GM19238 (cell line): ENCODE results near the gene RPL13A.
"Not testable (repeated sequence)": the region's sequence is repeated elsewhere in the genome, so short reads cannot be mapped to it uniquely, and the experiment has no call there.

ENCODE experiments used
- DNase-seq: peaks from one replicate; pipeline ENCODE4 v3.0.0; 2011; ENCODE audit warnings: low spot score; ENCODE audit not compliant: insufficient read length

RPL13A gene

DNA sequence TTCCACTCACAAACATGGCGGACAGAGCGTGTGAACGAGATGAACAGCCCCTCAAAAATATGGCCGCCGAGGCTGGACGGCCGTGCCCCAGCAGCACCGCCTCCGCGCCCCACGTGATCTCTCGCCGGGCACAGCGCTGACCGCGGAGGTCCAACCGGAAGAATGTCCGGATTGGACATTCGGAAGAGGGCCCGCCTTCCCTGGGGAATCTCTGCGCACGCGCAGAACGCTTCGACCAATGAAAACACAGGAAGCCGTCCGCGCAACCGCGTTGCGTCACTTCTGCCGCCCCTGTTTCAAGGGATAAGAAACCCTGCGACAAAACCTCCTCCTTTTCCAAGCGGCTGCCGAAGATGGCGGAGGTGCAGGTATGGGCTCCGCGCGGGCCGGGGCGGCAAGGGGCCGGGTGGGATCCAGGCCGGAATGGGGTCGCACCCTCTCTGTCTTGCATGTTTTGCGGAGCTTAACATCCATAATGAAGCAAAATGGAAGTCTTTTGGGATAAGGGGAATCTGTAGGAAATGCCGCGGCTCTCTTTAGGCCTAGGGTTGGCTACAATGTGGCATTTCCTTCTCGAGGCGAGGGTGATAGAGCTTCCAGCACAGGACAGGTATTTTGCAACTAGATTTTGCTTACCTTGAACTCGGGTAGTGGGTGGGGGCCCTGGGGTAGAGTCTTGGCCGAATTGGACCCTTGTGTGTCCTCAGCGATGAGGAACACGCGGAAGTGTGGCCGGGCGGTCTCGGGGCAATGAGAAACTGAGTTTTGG, at the start of gene RPL13A:
RPL13A (plus strand) TSS at position 332 of the 769 bp plus-strand sequence; CDS start at position 354, 22 bp downstream.
- DNase-seq, result peak; percentile 94

DNA sequence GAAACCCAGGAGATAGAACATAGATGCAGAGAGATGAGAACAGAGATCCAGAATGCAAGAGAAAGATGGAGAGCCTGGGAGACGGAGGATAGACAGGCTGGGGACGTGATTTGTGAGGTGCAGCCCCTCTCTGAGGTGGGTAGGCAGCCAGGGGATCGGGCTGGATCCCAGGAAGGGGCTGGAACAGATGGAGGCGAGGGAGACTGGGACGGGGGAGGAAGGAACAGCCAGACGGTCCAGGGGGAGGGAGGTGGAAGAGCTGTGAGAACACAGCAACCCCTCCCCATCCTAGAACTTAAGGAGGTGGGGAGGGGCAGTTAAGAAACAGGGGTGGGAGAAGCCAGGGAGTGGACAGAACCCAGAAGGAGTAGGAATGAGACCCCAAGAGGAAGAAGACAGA, 49.1 kb upstream of the RPL13A start:
- DNase-seq, result no peak

DNA sequence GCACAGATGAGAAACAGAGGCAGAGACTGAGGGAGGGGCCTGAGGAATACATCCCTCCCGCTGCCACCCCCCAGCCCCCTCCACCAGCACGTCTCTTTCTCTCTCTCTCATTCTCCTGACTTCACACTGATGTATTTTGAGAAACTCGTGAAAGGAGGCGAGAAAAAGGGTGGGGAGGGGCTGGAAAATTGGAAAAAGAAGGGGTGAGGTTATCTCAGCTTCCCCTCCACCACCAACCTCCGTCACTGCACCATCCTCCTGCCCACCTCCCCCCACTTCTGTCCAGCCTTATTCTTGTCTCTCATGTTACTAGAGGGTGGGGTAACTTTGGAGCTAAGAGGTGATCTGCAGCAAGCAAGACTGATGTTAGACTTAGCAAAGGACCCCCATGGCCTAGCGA, 47.6 kb upstream of the RPL13A start:
- no peak for DNase-seq

DNA sequence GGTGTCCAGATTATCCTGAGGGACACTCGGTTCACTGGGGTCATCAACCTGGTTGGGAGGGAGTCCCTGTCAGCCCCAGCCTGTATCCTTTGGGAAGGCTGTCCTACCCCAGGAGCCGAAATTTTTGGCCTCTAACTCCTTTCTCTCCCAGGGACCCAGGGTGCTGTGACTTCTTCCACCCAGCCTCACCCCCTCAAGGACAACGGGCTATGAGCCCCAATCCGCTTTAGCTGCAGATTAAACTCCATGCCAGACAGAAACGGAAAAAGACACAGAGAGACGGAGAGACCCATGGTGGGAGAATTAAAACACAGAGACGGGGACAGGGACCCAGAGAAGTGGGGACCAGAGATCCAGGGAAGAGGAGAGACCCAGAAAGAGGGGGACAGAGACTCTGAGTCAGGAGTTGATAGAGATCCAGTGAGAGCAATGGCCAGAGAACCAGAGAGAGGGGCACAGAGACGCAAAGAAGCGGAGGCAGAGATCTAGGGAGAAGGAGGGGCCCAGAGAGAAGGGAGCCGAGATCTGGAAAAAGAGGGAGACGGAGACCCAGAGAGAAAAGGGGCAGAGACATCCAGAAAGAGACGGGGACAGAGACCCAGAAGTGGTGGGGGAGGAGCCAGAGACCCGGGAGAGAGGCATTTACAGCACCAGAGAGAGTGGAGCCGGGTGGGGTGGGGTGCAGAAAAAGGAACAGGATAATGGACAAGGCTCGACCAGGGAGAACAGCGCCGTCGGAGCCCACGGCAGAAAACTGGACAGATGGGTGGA, 46.8 kb upstream of the RPL13A start:
- no peak for DNase-seq

DNA sequence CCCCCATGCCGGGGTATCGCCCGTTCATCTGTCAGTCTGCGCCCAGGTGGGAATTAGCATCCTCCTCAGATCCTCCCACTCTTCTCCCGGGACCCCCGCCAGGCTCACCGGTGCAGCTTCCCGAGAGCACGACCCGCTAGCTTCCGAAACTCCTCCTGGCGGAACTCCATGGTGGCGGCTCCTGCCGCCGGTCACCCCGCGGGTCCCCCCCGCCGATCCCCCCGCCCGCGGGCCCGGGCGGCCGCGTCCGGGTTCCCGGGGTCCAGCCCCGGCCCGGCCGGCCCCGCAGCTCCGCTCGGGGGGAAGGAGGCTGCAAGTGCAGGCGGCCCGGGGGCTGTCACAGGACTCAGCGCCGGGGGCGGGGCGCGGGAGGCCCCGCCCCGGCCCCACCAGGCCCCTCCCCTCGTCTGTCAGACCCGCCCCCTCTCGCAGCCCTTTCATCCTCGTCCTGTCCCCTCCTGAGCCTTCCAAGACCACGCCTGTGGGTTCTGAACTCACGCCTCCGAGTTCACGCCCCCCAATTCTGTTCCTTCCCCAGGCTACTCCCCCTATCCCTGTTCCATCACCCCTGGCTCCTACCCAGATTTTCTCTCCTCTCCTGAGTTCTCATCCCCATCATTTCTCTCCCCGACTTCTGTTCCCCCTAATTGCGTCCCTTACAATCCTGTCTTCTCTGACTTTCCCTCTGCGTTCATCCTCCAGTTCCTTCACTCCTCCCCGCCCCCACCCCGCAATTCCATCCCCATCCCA, 46.0 kb upstream of the RPL13A start, which contains the start of gene SLC17A7:
SLC17A7 (minus strand) TSS at position 318 of the 750 bp plus-strand sequence; CDS start at position 170, 148 bp downstream.
- no peak for DNase-seq

DNA sequence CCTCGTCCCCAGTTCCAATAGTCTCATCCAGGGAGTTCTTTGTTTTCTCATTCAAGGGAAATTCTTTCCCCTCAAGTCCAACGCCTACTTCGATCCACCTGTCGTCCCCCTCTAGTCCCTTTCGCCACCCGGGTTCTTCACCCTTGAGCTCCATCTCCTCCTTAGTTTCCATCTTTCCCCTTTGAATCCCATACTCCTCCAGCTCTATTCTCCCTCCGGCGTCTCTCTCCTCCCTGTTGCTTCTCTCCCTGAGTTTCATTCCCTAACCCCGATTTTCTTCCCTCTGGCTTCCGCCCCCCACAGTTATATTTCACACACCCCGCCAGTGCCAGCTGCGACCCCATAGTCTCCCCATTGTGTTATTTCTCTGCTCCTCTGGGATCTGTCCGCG, 45.5 kb upstream of the RPL13A start:
- no peak for DNase-seq

DNA sequence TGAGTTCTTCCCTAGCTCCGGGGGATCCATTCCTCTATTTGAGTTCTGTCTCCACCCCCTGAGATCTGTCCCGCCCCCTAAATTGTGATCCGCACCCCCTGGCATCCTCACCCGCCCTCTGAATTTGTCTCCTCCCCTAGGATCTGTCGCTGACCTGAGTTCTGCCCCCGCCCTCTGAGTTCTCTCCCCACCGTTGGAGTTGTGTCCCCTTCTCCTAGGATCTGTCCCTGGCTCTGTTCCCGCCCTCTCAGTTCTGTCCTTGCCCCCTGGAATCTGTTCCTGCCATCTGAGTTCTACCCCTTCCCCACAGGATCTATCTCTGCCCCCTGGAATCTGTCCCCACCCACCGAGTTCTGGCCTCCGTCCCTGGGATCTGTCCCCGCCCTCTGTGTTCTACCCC, 45.1 kb upstream of the RPL13A start:
- no peak for DNase-seq

DNA sequence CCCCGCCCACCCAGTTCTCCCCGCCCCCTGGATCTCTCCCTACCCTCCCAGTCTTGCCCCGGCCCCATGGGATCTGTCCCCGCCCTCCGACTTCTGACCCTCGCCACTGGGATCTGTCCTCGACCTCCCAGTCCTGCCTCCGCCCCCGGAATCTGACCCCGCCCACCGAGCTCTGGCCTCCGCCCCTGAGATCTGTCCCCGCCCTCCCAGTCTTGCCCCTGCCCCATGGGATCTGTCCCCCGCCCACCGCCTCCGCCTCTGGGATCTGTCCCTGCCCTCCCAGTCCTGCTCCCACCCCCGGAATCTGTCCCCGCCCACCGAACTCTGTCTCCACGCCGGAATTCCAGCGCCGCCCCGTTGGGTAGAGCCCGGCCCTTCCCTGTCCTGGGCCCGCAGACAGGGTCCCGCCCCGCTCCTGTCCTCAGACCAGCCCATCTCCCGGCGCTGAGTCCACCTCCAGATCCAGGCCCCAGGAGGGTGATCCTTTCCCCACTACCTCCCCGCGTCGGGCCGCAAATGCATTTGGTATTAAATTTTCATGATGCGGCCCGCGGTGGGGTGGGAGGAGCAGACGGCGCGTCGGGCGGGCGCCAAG, 44.5 kb upstream of the RPL13A start:
- DNase-seq, result peak; percentile 70

DNA sequence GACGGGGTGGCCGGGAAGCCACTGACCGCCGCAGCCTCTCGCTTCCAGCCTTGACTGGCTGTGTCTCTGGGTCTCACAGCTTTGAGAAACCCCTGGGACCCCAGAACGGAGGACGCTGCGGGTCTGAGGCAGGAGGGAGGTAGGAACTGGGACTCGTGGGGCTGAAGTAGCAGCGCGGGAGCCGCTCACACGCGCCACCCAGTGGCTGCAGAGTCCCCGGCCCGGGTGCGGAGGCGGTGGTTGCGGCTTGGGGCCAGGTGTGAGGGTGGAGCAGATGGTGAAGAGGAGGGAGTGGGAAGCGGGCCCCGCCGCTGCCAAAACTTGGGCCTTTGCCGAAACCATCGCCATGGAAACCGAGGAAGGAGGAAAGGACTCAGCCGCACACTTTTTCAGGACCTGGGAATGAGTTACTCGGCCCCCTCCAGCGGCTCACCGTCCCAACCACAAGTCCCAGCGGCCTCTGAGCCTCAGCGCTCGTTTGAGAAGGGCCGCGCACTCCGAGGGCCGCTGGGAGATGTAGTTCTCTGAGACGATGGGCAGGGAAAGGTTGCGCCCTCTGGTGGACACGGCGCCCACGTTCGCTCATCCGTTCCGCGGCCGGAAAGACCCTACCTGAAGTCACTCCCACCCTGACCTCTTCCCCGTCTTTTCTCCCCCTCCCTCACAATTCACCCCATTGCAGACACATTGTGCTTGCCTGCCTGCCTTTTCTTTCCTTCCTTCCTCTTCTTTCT, 43.9 kb upstream of the RPL13A start:
- DNase-seq, result peak; percentile 97

DNA sequence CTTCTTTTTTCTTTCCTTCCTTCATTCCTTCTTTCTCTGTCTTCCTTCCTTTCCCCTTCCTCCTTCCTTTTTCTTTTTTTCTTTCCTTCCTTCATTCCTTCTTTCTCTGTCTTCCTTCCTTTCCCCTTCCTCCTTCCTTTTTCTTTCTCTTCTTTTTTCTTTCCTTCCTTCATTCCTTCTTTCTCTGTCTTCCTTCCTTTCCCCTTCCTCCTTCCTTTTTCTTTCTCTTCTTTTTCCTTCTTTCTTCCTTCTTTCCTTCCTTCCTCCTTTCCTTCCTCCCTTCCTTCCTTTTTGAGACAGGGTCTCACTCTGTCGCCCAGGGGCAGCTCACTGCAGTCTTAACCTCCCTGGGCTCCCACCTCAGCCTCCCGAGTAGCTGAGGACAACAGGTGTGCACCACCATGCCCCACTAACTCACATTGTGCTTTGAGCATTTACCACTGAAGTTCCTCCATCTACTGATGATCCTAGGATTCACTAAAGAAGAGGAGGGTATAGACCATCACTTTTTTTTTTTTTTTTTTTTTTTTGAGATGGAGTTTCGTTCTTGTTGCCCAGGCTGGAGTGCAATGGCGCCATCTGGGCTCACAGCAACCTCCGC, 43.2 kb upstream of the RPL13A start:
- DNase-seq, result not testable (repeated sequence)

DNA sequence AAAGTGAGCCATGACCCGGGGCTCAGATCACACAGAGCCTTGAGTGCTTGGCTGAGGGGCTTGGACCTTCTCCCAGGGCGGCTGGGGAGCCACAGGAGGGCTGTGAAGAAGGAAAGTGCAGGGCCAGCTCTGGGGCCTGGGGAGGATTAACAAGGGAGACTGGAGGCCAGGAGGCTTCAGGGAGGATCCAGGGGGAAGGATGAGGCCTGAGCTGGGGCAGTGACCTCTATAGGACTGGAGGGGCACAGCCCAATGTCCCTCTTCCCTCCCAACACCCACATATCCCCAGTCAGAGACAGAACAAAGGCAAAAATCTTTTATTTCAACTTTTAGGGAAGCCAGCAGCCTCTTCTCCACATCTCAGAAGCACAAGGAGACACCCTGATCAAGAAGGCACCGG, 41.4 kb upstream of the RPL13A start:
- DNase-seq, result no peak

DNA sequence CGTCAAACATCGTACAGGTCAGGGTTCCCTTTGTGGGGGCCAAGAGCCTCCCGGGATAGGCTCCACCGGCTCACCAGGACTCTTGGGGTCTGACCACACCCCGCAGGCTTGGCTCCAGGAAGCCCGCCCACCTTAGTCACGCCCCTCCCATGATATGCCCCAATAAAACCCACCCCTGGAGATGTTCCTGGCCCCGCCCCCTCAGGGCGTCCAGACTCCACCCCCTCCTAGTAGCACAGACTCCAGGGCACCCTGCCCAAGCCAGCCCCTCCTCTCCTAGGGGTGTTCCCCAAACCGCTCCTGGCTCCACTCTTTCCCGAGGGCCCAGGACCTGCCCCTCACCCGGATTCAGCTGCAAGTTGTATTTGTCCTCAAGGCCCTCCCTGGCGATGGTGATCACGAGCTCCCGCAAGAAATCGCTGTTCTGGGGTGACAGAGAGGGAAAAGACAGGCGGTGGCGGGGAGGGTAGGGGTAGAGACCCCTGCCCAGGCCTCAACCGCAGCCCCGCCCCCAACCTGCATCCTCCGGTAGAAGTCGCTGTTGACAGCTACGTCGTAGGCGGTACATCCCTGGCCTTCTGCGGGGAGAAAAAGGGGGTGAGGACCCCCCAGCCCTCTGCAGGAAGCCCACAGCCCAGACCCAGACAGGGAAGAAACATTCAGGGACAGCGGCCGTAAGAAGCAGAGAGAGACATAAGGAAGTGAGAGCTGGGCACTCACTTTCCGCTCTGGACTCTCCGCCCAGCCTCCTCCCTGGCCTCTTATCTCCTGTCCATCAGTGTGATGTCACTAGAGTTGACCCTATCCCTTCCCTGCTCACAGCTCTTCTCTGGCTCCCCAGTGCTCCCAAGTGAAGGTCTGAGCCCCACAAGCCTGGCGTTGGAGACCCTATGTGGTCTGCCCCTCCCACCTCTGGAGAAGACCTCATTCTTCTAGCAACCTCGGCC, 39.6 kb upstream of the RPL13A start:
- DNase-seq, result no peak

DNA sequence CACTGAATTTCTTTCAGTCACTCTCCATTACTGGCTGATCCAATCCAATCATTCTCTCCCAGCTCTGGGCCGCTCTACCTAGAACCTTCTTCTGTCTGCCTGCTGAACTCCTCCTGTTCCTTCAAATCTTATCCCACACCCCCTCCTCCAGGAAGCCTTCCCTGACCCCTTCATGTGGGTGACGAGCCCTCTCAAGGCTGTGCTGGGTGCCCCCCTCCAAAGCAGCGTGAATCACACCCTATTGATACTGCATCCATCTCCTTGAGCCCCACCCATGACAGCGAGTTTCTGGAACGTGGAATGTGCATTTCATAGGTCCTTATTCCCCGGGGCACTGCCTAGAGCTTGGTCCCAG, 39.0 kb upstream of the RPL13A start:
- DNase-seq, result no peak

DNA sequence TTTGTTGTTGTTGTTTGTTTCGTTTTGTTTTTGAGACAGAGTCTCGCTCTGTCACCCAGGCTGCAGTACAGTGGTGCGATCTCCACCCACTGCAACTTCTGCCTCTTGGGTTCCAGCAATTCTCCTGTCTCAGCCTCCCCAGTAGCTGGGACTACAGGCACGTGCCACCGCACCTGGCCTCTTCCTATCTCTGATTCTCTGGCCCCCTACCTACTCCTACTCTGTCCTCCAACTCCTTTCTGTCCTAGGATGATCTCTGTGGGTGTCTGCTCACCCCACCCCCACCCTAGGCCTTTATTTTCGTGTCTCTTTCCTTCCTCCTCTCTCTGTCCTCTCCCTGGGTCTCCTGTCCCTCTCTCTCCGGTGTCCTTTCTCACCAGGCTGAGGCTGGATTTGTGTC, 37.0 kb upstream of the RPL13A start:
- DNase-seq, result no peak

DNA sequence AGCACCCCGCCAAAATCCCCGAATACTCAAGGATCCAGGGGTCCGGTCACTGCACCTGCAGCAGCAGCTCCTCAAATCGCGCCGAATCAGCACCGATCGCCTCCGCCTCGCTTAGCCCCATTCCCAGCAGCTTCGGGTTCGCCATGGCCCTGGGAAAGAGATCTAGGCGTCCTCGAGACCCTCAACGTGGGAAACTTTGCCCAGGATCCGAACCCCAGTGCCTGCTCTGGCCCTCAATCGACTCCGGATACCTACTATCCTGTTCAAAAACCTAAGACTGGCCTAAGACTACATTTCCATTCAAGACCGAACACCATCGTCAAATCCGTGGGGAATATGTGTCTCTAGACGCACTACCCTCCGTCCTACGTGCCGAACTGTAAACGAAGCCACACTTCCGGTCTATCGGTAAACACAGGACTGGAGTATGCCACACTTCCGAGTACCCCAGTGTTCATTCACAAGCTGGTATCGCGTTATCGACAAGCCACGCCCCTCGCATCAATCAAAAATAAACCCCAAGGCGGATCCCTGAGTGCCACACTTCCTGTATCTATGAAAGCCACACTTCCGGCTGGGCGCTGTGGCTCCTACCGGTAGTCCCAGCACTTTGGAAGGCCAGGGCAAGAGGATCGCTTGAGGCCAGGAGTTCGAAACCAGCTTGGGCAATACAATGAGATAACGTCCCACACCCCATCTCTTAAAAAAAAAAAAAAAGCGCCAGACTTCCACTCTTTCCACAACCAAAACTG, 35.8 kb upstream of the RPL13A start, which contains the start of gene PIH1D1:
PIH1D1 (minus strand) TSS at position 385 of the 752 bp plus-strand sequence; CDS start at position 145, 240 bp downstream.
- DNase-seq, result peak; percentile 89

DNA sequence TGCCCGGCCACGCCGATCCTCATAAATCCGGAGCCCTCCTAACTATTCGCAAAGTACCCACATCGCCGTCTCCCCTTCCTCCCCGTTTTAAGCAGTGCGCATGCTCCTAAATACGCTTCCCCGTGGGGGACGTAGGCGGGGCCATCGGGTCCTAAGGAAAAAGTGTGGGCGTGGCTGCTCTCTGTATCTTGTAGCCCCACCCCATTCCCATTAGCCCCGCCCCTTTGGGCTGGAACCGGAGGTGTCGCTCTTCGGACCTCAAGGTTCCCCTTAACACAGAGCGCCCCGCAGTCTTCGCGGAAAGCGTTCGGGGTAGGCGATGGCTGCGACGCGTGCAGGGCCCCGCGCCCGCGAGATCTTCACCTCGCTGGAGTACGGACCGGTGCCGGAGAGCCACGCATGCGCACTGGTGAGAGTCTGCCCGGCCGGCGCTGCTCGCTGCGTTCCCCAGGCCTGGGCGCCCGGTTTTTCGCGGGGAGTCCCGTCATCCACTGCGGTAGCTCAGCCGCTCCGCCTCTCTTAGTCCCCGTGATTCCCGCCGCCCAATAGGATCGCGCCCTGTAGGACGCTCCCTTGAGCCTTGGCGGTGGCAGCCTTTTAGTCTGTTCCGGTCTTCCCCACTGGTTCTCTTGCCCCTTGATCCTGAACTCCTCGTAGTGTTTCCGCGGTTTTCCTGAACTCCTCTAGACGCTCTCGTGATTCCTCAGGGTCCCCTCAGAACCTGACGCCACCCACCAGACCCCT, 34.2 kb upstream of the RPL13A start, which contains the start of gene ALDH16A1:
ALDH16A1 (plus strand) TSS at position 213 of the 744 bp plus-strand sequence; CDS start at position 320, 107 bp downstream.
- DNase-seq, result peak; percentile 96

DNA sequence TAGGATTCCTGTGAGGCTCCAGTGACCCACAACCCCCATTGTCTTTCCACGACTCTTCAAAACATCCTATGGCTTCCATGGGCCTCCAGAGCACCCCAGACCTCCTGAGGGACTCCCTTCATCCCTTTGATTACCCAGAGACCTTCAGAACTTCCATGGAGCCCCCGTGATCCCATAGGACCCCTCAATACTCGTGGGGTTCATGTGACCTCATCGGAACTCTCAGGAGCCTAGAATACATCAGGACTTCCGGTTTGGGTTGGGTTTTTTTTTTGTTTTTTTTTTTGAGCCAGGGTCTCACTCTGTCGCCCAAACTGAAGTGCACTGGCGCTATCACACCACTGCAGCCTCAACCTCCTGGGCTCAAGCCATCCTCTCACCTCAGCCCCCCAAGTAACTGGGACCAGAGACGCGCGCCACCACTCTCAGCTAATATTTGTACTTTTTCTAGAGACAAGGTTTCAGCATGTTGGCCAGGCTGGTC, 33.6 kb upstream of the RPL13A start:
- DNase-seq, result no peak
